Astrocyte (in vitro differentiated cells and primary cell): ENCODE results near the gene KDM1A.

ENCODE experiments used
- CTCF ChIP-seq: IDR thresholded peaks from 2 replicates; pipeline ENCODE4 v1.5.1; 2011; ENCODE audit warnings: low read depth, mild to moderate bottlenecking, inconsistent platforms, low read length, moderate library complexity; ENCODE audit not compliant: insufficient read depth
- EZH2 ChIP-seq: IDR thresholded peaks from 2 replicates; pipeline ENCODE4 v1.6.1; 2012; ENCODE audit warnings: mild to moderate bottlenecking, low read length, inconsistent platforms; ENCODE audit not compliant: insufficient read depth

- TF ChIP-seq CTCF = no peak
- TF ChIP-seq EZH2 = no peak
Observed at GRCh38 chr1:23108918-23109533, 89.8 kb downstream of the KDM1A start.
